IMR-90 (cell line): ENCODE results near the gene FAM131C. TPM values are rescaled to one million over a fixed set of nuclear protein-coding genes. Genes with fewer than 3 reads are reported as not detected.

Source experiments
- ATAC-seq: fragments of 200-7000 bp; cut with Tn5 transposase; 2 replicates; pipeline ENCODE4 v1.9.1; 2020; ENCODE audit warnings: low read depth, mild to moderate bottlenecking, moderate library complexity
- BruUV-seq: library from RNA; stranded (reverse); fragments of 400-500 nt; replicated peaks from 2 replicates; lab custom pipeline; 2021; lab: Mats Ljungman, UMichigan
- CTCF ChIA-PET: fragments of 300-600 bp; formaldehyde crosslinking; extraction: SDS; loops from one replicate; lab custom pipeline; 2021; ENCODE audit warnings: antibody characterized with exemption; lab: Yijun Ruan, JAX
- POLR2A ChIA-PET: fragments of 300-600 bp; sonication (Branson Sonifier 250); formaldehyde crosslinking; loops from one replicate; lab custom pipeline; 2022; ENCODE audit warnings: antibody characterized with exemption; ENCODE audit not compliant: unreplicated experiment; lab: Charles Lee
- DNase-seq: peaks from one replicate; pipeline ENCODE4 v3.0.0; 2013
- H2AFZ ChIP-seq: replicated peaks from 2 replicates; pipeline ENCODE3; 2013; ENCODE audit warnings: low read length, mild to moderate bottlenecking; ENCODE audit not compliant: poor library complexity
- H2AK5ac ChIP-seq: 2 replicates; pipeline ENCODE4 v1.6.1; 2013; ENCODE audit warnings: low read depth, low read length, inconsistent platforms
- H2AK9ac ChIP-seq: replicated peaks from 2 replicates; pipeline ENCODE3; 2013; ENCODE audit warnings: mild to moderate bottlenecking, low read depth, low read length, moderate library complexity; ENCODE audit not compliant: poor library complexity
- H2BK120ac ChIP-seq: 2 replicates; pipeline ENCODE4 v1.6.1; 2013; ENCODE audit warnings: low read depth, low read length, inconsistent platforms
- H2BK15ac ChIP-seq: 3 replicates; pipeline ENCODE4 v1.6.1; 2013; ENCODE audit warnings: low read depth, low read length, inconsistent platforms
- H2BK20ac ChIP-seq: 2 replicates; pipeline ENCODE4 v1.6.1; 2013; ENCODE audit warnings: low read depth, mild to moderate bottlenecking, inconsistent platforms, low read length, moderate library complexity
- H2BK5ac ChIP-seq: 2 replicates; pipeline ENCODE4 v1.6.1; 2013; ENCODE audit warnings: mild to moderate bottlenecking, low read depth, low read length, inconsistent platforms; ENCODE audit not compliant: poor library complexity, severe bottlenecking
- H3K14ac ChIP-seq: replicated peaks from 2 replicates; pipeline ENCODE4 v1.6.1; 2013; ENCODE audit warnings: low read depth, low read length, inconsistent platforms
- H3K18ac ChIP-seq: 2 replicates; pipeline ENCODE4 v1.6.1; 2013; ENCODE audit warnings: low read depth, low read length, control low read depth
- H3K23ac ChIP-seq: 2 replicates; pipeline ENCODE4 v1.6.1; 2013; ENCODE audit warnings: low read depth, low read length, inconsistent platforms
- H3K27ac ChIP-seq: 2 replicates; pipeline ENCODE4 v1.5.1; 2013; ENCODE audit warnings: mild to moderate bottlenecking, control low read depth, low read length; ENCODE audit not compliant: insufficient read depth
- H3K27me3 ChIP-seq: 2 replicates; pipeline ENCODE4 v1.6.1; 2013; ENCODE audit warnings: low read length; ENCODE audit not compliant: control insufficient read depth, insufficient read depth
- H3K36me3 ChIP-seq: 2 replicates; pipeline ENCODE4 v1.6.1; 2013; ENCODE audit warnings: low read length, mixed read lengths; ENCODE audit not compliant: control insufficient read depth, insufficient read depth
- H3K4ac ChIP-seq: 2 replicates; pipeline ENCODE4 v1.6.1; 2013; ENCODE audit warnings: low read depth, low read length, inconsistent platforms
- H3K4me1 ChIP-seq: 2 replicates; pipeline ENCODE4 v1.6.1; 2013; ENCODE audit warnings: low read length, mixed read lengths; ENCODE audit not compliant: control insufficient read depth, insufficient read depth
- H3K4me2 ChIP-seq: 2 replicates; pipeline ENCODE4 v1.6.1; 2013; ENCODE audit warnings: low read depth, mild to moderate bottlenecking, control low read depth, low read length, moderate library complexity
- H3K4me3 ChIP-seq: 2 replicates; pipeline ENCODE4 v1.5.1; 2013; ENCODE audit warnings: low read depth, mild to moderate bottlenecking, control low read depth, low read length, moderate library complexity; ENCODE audit not compliant: insufficient read depth
- H3K56ac ChIP-seq: 2 replicates; pipeline ENCODE4 v1.6.1; 2013; ENCODE audit warnings: low read length, inconsistent platforms; ENCODE audit not compliant: insufficient read depth; ENCODE audit errors: extremely low read depth
- H3K79me1 ChIP-seq, 2 experiments: 2 replicates each; pipeline ENCODE4 v1.6.1; 2013; ENCODE audit warnings: low read length in 2 of 2, inconsistent platforms in 1 of 2, low read depth in 1 of 2
- H3K9ac ChIP-seq: 2 replicates; pipeline ENCODE4 v1.6.1; 2013; ENCODE audit warnings: low read depth, low read length, control low read depth
- H3K9me1 ChIP-seq: 2 replicates; pipeline ENCODE4 v1.6.1; 2013; ENCODE audit warnings: low read length, inconsistent platforms; ENCODE audit not compliant: insufficient read depth
- H3K9me3 ChIP-seq: 2 replicates; pipeline ENCODE4 v1.6.1; 2013; ENCODE audit warnings: low read length; ENCODE audit not compliant: control insufficient read depth, insufficient read depth
- H4K20me1 ChIP-seq: 2 replicates; pipeline ENCODE4 v1.6.1; 2013; ENCODE audit warnings: low read length, inconsistent platforms; ENCODE audit not compliant: insufficient read depth
- H4K5ac ChIP-seq: 2 replicates; pipeline ENCODE4 v1.6.1; 2013; ENCODE audit warnings: mild to moderate bottlenecking, low read depth, low read length, control low read depth
- H4K8ac ChIP-seq, 2 experiments: 2 replicates each; pipeline ENCODE4 v1.6.1; 2013; ENCODE audit warnings: low read depth in 2 of 2, low read length in 2 of 2, control low read depth in 1 of 2, inconsistent platforms in 1 of 2
- H4K91ac ChIP-seq: 2 replicates; pipeline ENCODE4 v1.6.1; 2013; ENCODE audit warnings: low read depth, low read length, inconsistent platforms; ENCODE audit not compliant: insufficient read depth
- BHLHE40 ChIP-seq: fragments of 150-350 bp; IDR thresholded peaks from 2 replicates; pipeline ENCODE4 v1.6.1; 2016; ENCODE audit warnings: mild to moderate bottlenecking, low read depth, low read length
- CEBPB ChIP-seq: IDR thresholded peaks from 2 replicates; pipeline ENCODE4 v1.6.1; 2012; ENCODE audit warnings: low read depth, low read length, improper control_type of control experiment
- CHD1 ChIP-seq: IDR thresholded peaks from 2 replicates; pipeline ENCODE4 v1.6.1; 2012; ENCODE audit warnings: low read depth, low read length, improper control_type of control experiment
- CTCF ChIP-seq: conservative IDR thresholded peaks from 2 replicates; pipeline ENCODE4 v1.5.1; 2012; ENCODE audit warnings: mild to moderate bottlenecking, low read depth, low read length, improper control_type of control experiment
- FOS ChIP-seq: fragments of 150-350 bp; IDR thresholded peaks from 2 replicates; pipeline ENCODE4 v1.6.1; 2016; ENCODE audit warnings: low read depth, low read length
- MAFK ChIP-seq: IDR thresholded peaks from 2 replicates; pipeline ENCODE4 v1.6.1; 2012; ENCODE audit warnings: low read depth, low read length, improper control_type of control experiment
- MAZ ChIP-seq: IDR thresholded peaks from 2 replicates; pipeline ENCODE4 v1.6.1; 2012; ENCODE audit warnings: low read depth, mild to moderate bottlenecking, low read length, improper control_type of control experiment, moderate library complexity, borderline replicate concordance
- MXI1 ChIP-seq: IDR thresholded peaks from 2 replicates; pipeline ENCODE4 v1.6.1; 2012; ENCODE audit warnings: low read depth, mild to moderate bottlenecking, low read length, moderate library complexity, borderline replicate concordance
- NFE2L2 ChIP-seq: fragments of 150-350 bp; IDR thresholded peaks from 2 replicates; pipeline ENCODE4 v1.6.1; 2016; ENCODE audit warnings: low read depth, mild to moderate bottlenecking, low read length
- POLR2A ChIP-seq: IDR thresholded peaks from 2 replicates; pipeline ENCODE4 v1.6.1; 2012; ENCODE audit warnings: mild to moderate bottlenecking, low read depth, low read length
- RAD21 ChIP-seq: IDR thresholded peaks from 2 replicates; pipeline ENCODE4 v1.6.1; 2012; ENCODE audit warnings: low read length, improper control_type of control experiment
- RCOR1 ChIP-seq: IDR thresholded peaks from 2 replicates; pipeline ENCODE4 v1.6.1; 2012; ENCODE audit warnings: mild to moderate bottlenecking, low read length, improper control_type of control experiment; ENCODE audit not compliant: insufficient replicate concordance
- RFX5 ChIP-seq: IDR thresholded peaks from 2 replicates; pipeline ENCODE4 v1.8.0; 2012; ENCODE audit warnings: low read depth, mild to moderate bottlenecking, low read length, moderate library complexity
- SMC3 ChIP-seq: fragments of 150-350 bp; IDR thresholded peaks from 2 replicates; pipeline ENCODE4 v1.6.1; 2016; ENCODE audit warnings: low read depth, mild to moderate bottlenecking, antibody characterized with exemption, low read length, moderate library complexity
- WGBS, 2 experiments: methylation state at CpG; one replicate each; pipeline versions ENCODE4 v1.1.5 to v1.1.7; 2013; ENCODE audit warnings: missing lambda C conversion rate in 2 of 2; ENCODE audit not compliant: insufficient read length in 1 of 2; ENCODE audit errors: extremely low coverage in 2 of 2; 5-methylcytosine and 5-hydroxymethylcytosine counted together
- dilution Hi-C: fragments of 300-500 bp; cut with HindIII; formaldehyde crosslinking; loops from one replicate; pipeline ENCODE4 v1.14.3; 2018; ENCODE audit warnings: low sequenced_read_pairs; ENCODE audit not compliant: unreplicated experiment
- in situ Hi-C: fragments of 300-500 bp; cut with MboI; formaldehyde crosslinking; loops from 3 replicates; pipeline ENCODE4 v1.14.3; 2019; ENCODE audit warnings: low sequenced_read_pairs, inconsistent platforms, mixed read lengths
- intact Hi-C: fragments of 100-400 bp; cut with micrococcal nuclease; formaldehyde crosslinking; loops from 2 replicates; pipeline ENCODE4 v1.10.0; 2022
- polyA plus RNA-seq, 3 experiments: library from polyadenylated mRNA; depleted of rRNA; stranded (reverse); fragments of >200 nt; gene quantifications; 2 replicates each; pipeline ENCODE4 v1.2.3, GENCODE V29; 2012; ENCODE audit warnings: low replicate concordance in 1 of 3
- total RNA-seq: library from RNA; depleted of rRNA; stranded (reverse); fragments of >200 nt; gene quantifications from 2 replicates; pipeline ENCODE4 v1.2.3, GENCODE V29; 2012
- TF ChIP-seq, protein P1 (sequence below): fragments of 150-350 bp; IDR thresholded peaks from 2 replicates; pipeline ENCODE4 v1.6.1; 2016; ENCODE audit warnings: low read depth, mild to moderate bottlenecking, low read length, moderate library complexity, borderline replicate concordance
- TF ChIP-seq, protein P2 (sequence below): fragments of 150-350 bp; IDR thresholded peaks from 2 replicates; pipeline ENCODE4 v1.6.1; 2017; ENCODE audit warnings: mild to moderate bottlenecking, antibody characterized with exemption, low read length, low read depth

Gene FAM131C
- total and polyA plus RNA-seq, 2 of the 4 experiments (the other 2 are of a cell fraction): 0.18 to 1.0 TPM

- TF ChIP-seq CEBPB (no peak), FOS (no peak), BHLHE40 (no peak), RCOR1 (no peak), MAZ (no peak), MXI1 (no peak), MAFK (no peak), CHD1 (no peak), RFX5 (no peak), POLR2A (no peak), SMC3 (no peak), RAD21 (no peak), NFE2L2 (no peak), CTCF (no peak)
- TF ChIP-seq, protein P1, sequence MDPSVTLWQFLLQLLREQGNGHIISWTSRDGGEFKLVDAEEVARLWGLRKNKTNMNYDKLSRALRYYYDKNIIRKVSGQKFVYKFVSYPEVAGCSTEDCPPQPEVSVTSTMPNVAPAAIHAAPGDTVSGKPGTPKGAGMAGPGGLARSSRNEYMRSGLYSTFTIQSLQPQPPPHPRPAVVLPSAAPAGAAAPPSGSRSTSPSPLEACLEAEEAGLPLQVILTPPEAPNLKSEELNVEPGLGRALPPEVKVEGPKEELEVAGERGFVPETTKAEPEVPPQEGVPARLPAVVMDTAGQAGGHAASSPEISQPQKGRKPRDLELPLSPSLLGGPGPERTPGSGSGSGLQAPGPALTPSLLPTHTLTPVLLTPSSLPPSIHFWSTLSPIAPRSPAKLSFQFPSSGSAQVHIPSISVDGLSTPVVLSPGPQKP: no peak
- TF ChIP-seq, protein P2, sequence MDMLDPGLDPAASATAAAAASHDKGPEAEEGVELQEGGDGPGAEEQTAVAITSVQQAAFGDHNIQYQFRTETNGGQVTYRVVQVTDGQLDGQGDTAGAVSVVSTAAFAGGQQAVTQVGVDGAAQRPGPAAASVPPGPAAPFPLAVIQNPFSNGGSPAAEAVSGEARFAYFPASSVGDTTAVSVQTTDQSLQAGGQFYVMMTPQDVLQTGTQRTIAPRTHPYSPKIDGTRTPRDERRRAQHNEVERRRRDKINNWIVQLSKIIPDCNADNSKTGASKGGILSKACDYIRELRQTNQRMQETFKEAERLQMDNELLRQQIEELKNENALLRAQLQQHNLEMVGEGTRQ: no peak
- Histone ChIP-seq H3K4me3 (no peak overlapping the region), H3K36me3 (no peaks in the 10 kb centered on the region), H3K79me1 (no peaks in the 10 kb centered on the region), H3K14ac (no peak overlapping the region), H2AK9ac (no peak overlapping the region), H3K9ac (no peak overlapping the region), H3K4ac (no peak overlapping the region), H3K27ac (no peak overlapping the region), H3K4me1 (peaks cover 2% of the 10 kb centered on the region; the same call in 1 of the 2 replicates), H4K5ac (no peak overlapping the region), H4K91ac (no peak overlapping the region), H3K56ac (no peak overlapping the region), H4K8ac (no peak overlapping the region), H3K4me2 (no peak overlapping the region), H3K27me3 (peaks cover 49% of the 10 kb centered on the region), H2AFZ (no peak overlapping the region), H2BK5ac (no peak overlapping the region), H2BK20ac (no peak overlapping the region), H3K18ac (no peak overlapping the region), H2AK5ac (no peak overlapping the region), H3K9me3 (no peaks in the 10 kb centered on the region), H3K9me1 (no peaks in the 10 kb centered on the region), H2BK120ac (no peak overlapping the region), H4K20me1 (no peaks in the 10 kb centered on the region; the same call in 1 of the 2 replicates), H3K23ac (no peak overlapping the region), H2BK15ac (no peak overlapping the region)
- intact Hi-C loops: no loop called here
- ChIA-PET POLR2A (no interaction called here), CTCF (no interaction called here)
- 82% methylated on average over 7 of the region's 15 CpGs; no CpG with 5 or more reads in 1 of the 2 experiments for WGBS, 2 experiments
- in situ Hi-C loops: no loop called here
- ATAC-seq (no peak), DNase-seq (no peak)
- BruUV-seq: no TSS peak
- dilution Hi-C loops: no loop called here
These were observed 10.1 kb downstream of the FAM131C start for GRCh38 chr1:16063226-16063829.
